Vagina (tissue), 2 donors: Measurements from ENCODE around the gene DIP2B.

Experiments used
- CTCF ChIP-seq, 3 experiments: fragments of 450-650 bp in 2 of 3; fragments of 200-600 bp in 1 of 3; sonication (generic) in 1 of 3; IDR thresholded peaks; one replicate each; pipeline ENCODE4 v1.5.1; 2017 to 2019; ENCODE audit warnings: antibody characterized with exemption in 3 of 3, mild to moderate bottlenecking in 2 of 3, moderate library complexity in 2 of 3
- POLR2A ChIP-seq, 2 donors: fragments of 450-650 bp; IDR thresholded peaks; one replicate each; pipeline ENCODE4 v1.6.1; 2017; ENCODE audit warnings: antibody characterized with exemption in 2 of 2, mild to moderate bottlenecking in 2 of 2, moderate library complexity in 2 of 2

GRCh38 chr12:50639721-50640120 is 134.9 kb downstream of the DIP2B start:
- TF ChIP-seq POLR2A (IDR thresholded peaks at IDR 0.05) (no peak), CTCF (IDR thresholded peaks at IDR 0.05) (no peak)
